BJ (cell line): ENCODE results near the gene ESYT3. TPM values are rescaled to one million over a fixed set of nuclear protein-coding genes. Genes with fewer than 3 reads are reported as not detected.
A peak's percentile ranks its signal among the peaks of the same experiment; 100 is the strongest.
"Not testable (repeated sequence)": the region's sequence is repeated elsewhere in the genome, so short reads cannot be mapped to it uniquely, and the experiment has no call there.

Experiments
- CTCF ChIA-PET: fragments of 350-600 bp; formaldehyde crosslinking; extraction: SDS; loops from one replicate; lab custom pipeline; 2021; ENCODE audit warnings: antibody characterized with exemption, inconsistent platforms; lab: Yijun Ruan, JAX
- POLR2A ChIA-PET: fragments of 300-600 bp; sonication (Branson Sonifier 250); formaldehyde crosslinking; extraction: SDS; loops from one replicate; lab custom pipeline; 2021; ENCODE audit warnings: antibody characterized with exemption; lab: Charles Lee
- DNase-seq: peaks from one replicate; pipeline ENCODE4 v3.0.0-alpha.2; 2011; ENCODE audit warnings: low read depth
- H3K27me3 ChIP-seq: 2 replicates; pipeline ENCODE4 v1.6.0; 2011; ENCODE audit warnings: low read length; ENCODE audit not compliant: control insufficient read depth, insufficient read depth
- H3K36me3 ChIP-seq: 2 replicates; pipeline ENCODE4 v1.5.1; 2011; ENCODE audit warnings: low read length; ENCODE audit not compliant: control insufficient read depth, insufficient read depth
- H3K4me3 ChIP-seq: 2 replicates; pipeline ENCODE4 v1.5.1; 2011; ENCODE audit warnings: low read depth, mild to moderate bottlenecking, control low read depth, low read length
- polyA plus RNA-seq: library from polyadenylated mRNA; depleted of rRNA; stranded (reverse); fragments of >200 nt; gene quantifications from 2 replicates; pipeline ENCODE4 v1.2.3, GENCODE V29; 2011
- TF ChIP-seq, protein P1 (sequence below): IDR thresholded peaks from 2 replicates; pipeline ENCODE4 v1.5.1; 2011; ENCODE audit warnings: low read depth, mild to moderate bottlenecking, control low read depth, inconsistent platforms, low read length, moderate library complexity; ENCODE audit not compliant: insufficient read depth

Gene ESYT3
- polyA plus RNA-seq, 1 experiment, result 0.09 TPM

DNA sequence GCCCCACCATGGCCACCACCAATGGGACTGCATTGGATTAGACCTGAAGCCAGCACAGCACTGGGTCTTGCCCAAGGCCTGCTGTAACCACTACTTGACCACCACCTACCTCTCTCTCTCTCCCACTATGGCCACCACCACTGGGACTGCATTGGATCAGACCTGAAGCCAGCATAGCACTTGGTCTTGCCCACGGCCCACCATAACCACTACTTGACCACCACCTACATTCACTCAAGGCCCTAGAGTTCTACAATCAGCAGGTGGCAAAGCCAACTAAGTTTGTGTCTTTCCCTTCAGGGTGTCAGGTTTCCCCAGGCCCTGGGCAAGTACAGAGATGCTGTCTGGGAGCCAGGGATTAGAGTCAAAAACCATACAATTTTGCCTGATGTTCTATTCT, 57.6 kb downstream of the ESYT3 start:
- Histone ChIP-seq H3K36me3 (no peaks in the 10 kb centered on the region), H3K4me3 (no peak overlapping the region), H3K27me3 (no peaks in the 10 kb centered on the region)
- POLR2A ChIA-PET, result no interaction called here
- TF ChIP-seq, protein P1, sequence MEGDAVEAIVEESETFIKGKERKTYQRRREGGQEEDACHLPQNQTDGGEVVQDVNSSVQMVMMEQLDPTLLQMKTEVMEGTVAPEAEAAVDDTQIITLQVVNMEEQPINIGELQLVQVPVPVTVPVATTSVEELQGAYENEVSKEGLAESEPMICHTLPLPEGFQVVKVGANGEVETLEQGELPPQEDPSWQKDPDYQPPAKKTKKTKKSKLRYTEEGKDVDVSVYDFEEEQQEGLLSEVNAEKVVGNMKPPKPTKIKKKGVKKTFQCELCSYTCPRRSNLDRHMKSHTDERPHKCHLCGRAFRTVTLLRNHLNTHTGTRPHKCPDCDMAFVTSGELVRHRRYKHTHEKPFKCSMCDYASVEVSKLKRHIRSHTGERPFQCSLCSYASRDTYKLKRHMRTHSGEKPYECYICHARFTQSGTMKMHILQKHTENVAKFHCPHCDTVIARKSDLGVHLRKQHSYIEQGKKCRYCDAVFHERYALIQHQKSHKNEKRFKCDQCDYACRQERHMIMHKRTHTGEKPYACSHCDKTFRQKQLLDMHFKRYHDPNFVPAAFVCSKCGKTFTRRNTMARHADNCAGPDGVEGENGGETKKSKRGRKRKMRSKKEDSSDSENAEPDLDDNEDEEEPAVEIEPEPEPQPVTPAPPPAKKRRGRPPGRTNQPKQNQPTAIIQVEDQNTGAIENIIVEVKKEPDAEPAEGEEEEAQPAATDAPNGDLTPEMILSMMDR, result no peak
- DNase-seq, result no peak
- CTCF ChIA-PET, result no interaction called here

DNA sequence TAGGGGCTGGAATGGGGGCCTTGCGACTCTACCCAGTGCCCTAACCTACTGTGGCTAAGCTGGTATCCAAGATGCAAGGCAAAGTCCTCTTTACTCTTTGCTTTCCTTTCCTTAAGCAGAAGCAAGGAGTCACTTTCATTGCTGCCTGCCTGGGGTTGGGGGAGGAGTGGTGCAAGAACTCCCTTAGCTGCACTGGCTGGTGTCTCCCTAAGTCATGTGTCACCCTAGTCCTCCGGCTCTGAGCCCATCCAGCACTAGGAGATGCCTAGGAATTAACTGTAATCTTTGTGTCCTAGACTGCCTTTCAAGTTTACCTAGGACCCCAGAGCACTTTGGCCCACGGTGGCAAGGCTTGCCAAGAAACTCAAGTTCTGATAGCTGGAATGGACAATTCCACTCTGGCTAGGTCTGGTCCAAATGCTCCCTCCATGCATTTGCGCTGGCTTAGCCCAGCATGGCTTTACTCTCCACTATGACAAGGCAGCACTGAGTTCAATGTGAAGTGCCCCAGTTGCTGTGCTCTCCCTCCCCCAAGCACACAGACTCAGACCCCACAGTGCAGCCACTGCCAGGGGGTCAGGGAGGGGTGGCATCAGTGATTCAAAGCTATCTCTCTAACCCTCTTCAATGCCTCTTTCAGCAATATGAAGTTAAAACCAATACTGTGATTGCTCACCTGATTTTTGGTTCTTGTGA, 58.7 kb downstream of the ESYT3 start:
- DNase-seq, result no peak
- TF ChIP-seq, protein P1, result no peak
- POLR2A ChIA-PET, result no interaction called here
- Histone ChIP-seq H3K36me3 (no peaks in the 10 kb centered on the region), H3K27me3 (no peaks in the 10 kb centered on the region), H3K4me3 (no peak overlapping the region)
- CTCF ChIA-PET, result interaction anchor here (0.6 kb wide), 2 partner anchors 207 to 419 kb away, joined by 3 read pairs; no protein-coding TSS in a partner anchor

DNA sequence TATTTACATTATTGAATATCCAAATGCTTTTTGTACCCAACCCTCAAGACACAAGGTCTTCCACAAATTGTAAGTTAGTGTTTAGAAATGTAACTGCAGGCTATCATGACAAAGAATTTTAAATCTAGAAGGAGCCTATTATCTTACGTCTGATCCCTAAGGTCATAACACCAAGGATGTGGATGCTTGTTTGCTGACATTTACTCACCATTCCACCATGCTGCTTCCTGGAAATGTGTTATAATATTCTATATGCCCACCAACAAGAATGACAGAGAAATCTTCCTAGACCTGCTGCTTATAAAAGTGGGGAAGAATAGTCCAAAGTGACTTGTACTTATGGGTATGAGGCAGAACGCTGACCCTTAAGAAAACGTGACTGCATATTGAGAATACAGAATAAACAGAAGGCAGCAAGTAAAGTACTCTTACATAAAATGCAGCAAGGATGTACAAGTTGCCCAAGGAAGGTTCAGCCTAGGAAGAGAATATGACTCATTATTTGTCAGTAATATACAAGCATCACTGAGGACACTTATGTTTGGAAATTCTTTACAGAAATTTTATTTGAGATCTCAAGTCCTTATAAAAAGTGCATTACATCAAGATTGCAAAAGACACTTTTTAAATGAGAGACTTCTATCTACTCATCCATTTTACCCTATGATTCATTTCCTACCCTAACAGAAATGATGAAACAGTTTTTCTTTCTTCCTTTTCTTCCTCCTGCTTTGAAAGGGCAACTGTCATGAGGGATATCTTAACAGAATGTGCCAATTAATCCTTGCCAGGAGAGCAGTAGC, 59.6 kb downstream of the ESYT3 start:
- TF ChIP-seq, protein P1, result no peak
- POLR2A ChIA-PET, result no interaction called here
- Histone ChIP-seq H3K27me3 (no peaks in the 10 kb centered on the region), H3K4me3 (no peak overlapping the region), H3K36me3 (no peaks in the 10 kb centered on the region)
- CTCF ChIA-PET, result interaction anchor here (0.6 kb wide), 1 partner anchor 418 kb away, joined by 3 read pairs; no protein-coding TSS in a partner anchor
- DNase-seq, result peak; percentile 83

DNA sequence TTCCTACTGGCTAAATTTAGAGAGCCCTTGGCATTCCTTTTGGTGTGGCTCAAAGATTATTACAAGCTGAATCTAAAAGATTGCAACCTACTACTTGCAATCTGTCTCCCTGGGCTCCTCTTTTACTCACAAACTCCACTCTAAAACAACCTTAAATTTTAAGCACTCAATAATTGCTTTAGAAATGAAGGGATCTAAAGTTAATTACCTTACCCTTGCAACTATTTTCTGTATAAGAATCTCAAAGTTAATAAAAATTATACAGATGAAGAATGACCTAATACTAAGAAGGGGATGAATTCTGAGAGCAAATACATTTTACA, 60.2 kb downstream of the ESYT3 start:
- DNase-seq, result no peak
- Histone ChIP-seq H3K36me3 (no peaks in the 10 kb centered on the region), H3K4me3 (no peak overlapping the region), H3K27me3 (no peaks in the 10 kb centered on the region)
- ChIA-PET CTCF (no interaction called here), POLR2A (no interaction called here)
- TF ChIP-seq, protein P1, result no peak

DNA sequence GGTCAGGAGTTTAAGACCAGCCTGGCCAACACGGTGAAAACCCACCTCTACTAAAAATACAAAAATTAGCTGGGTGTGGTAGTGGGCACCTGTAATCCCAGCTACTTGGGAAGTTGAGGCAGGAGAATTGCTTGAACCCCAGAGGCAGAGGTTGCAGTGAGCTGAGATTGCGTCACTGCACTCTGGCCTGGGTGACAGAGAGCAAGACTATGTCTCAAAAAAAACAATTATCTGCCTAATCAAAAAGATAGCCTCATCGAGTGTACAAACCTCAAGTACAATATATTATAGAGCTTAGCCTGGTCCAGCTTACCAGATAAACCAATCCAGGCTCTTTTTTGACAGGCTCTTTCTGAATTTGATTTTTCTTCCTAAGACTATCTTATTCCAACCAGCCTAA, 61.2 kb downstream of the ESYT3 start:
- CTCF ChIA-PET, result interaction anchor here (0.8 to 1.5 kb wide), 4 partner anchors 9 to 99 kb away, joined by 3 to 8 read pairs (median 4); partner anchors contain the start of gene CEP70
- H3K36me3 ChIP-seq, H3K27me3 ChIP-seq, DNase-seq, H3K4me3 ChIP-seq, POLR2A ChIA-PET: not testable (repeated sequence)
